ENCODE measurements around the gene KLHDC7B. TPM values are rescaled to one million over a fixed set of nuclear protein-coding genes. Genes with fewer than 3 reads are reported as not detected.

Gene KLHDC7B
- total and polyA plus RNA-seq, 10 of the 15 experiments (the other 5 are each of a cell fraction or from before 2014, with no cell fraction given) = 0.05 to 2.2 (median 0.93) TPM; not detected in 2

Other genes with a start within 250 kb of the KLHDC7B start
Only the 7 nearest of the 18 such genes appear.
- gene LMF2, start 38.2 kb upstream of the KLHDC7B start, total RNA-seq (2014; rRNA removed) = 32.2 and 34.9 TPM in 2 replicates
- 5.5 and 5.7 TPM in 2 replicates for gene LMF2, start 38.2 kb upstream of the KLHDC7B start, total RNA-seq (2014; rRNA removed; fragmentation: Illumina TruSeq; extraction: Trizol)
- gene LMF2, start 38.2 kb upstream of the KLHDC7B start, total RNA-seq (2021) = 54.7 and 57.5 TPM in 2 replicates
- gene LMF2, start 38.2 kb upstream of the KLHDC7B start, polyA plus RNA-seq (2011; rRNA removed) = 2.3 and 7.6 TPM in 2 replicates
- gene LMF2, start 38.2 kb upstream of the KLHDC7B start, polyA plus RNA-seq (2014; fragmentation: Illumina TruSeq; extraction: Trizol) = 0.44 and 3.4 TPM in 2 replicates
- gene LMF2, start 38.2 kb upstream of the KLHDC7B start, polyA plus RNA-seq (2014; fragmentation: Nextera tagmentation; extraction: Ambion mirVana) = under 1 TPM; 0.08 to 0.55 TPM
- gene LMF2, start 38.2 kb upstream of the KLHDC7B start, polyA plus RNA-seq (2014; rRNA removed) = 49.4 and 61.2 TPM in 2 replicates
- 10 to 100 TPM; 36.2 to 39.5 TPM for gene LMF2, start 38.2 kb upstream of the KLHDC7B start, polyA plus RNA-seq (2016; fragmentation: Nextera tagmentation; extraction: Ambion mirVana)
- 78.5 and 86.1 TPM in 2 replicates for gene NCAPH2, start 37.7 kb upstream of the KLHDC7B start, total RNA-seq (2014; rRNA removed)
- gene NCAPH2, start 37.7 kb upstream of the KLHDC7B start, total RNA-seq (2014; rRNA removed; fragmentation: Illumina TruSeq; extraction: Trizol) = 33.9 and 39.4 TPM in 2 replicates
- 99.8 and 110 TPM in 2 replicates for gene NCAPH2, start 37.7 kb upstream of the KLHDC7B start, total RNA-seq (2021)
- 18.4 and 31.9 TPM in 2 replicates for gene NCAPH2, start 37.7 kb upstream of the KLHDC7B start, polyA plus RNA-seq (2011; rRNA removed)
- 22.7 and 36.9 TPM in 2 replicates for gene NCAPH2, start 37.7 kb upstream of the KLHDC7B start, polyA plus RNA-seq (2014; fragmentation: Illumina TruSeq; extraction: Trizol)
- 10 to 100 TPM in 1 of 2 experiments, 1 to 10 TPM in 1; 5.0 to 16.9 TPM for gene NCAPH2, start 37.7 kb upstream of the KLHDC7B start, polyA plus RNA-seq (2014; fragmentation: Nextera tagmentation; extraction: Ambion mirVana)
- 80.3 and 84.2 TPM in 2 replicates for gene NCAPH2, start 37.7 kb upstream of the KLHDC7B start, polyA plus RNA-seq (2014; rRNA removed)
- gene NCAPH2, start 37.7 kb upstream of the KLHDC7B start, polyA plus RNA-seq (2016; fragmentation: Nextera tagmentation; extraction: Ambion mirVana) = 10 to 100 TPM; 81.7 to 85.8 TPM
- 2.8 and 4.4 TPM in 2 replicates for gene SCO2, start 20.3 kb upstream of the KLHDC7B start, total RNA-seq (2014; rRNA removed)
- gene SCO2, start 20.3 kb upstream of the KLHDC7B start, total RNA-seq (2014; rRNA removed; fragmentation: Illumina TruSeq; extraction: Trizol) = 0.32 and 0.36 TPM in 2 replicates
- 6.4 and 16.0 TPM in 2 replicates for gene SCO2, start 20.3 kb upstream of the KLHDC7B start, total RNA-seq (2021)
- 2.0 and 2.2 TPM in 2 replicates for gene SCO2, start 20.3 kb upstream of the KLHDC7B start, polyA plus RNA-seq (2011; rRNA removed)
- 0.18 TPM in 1 of 2 replicates, not detected in the other for gene SCO2, start 20.3 kb upstream of the KLHDC7B start, polyA plus RNA-seq (2014; fragmentation: Illumina TruSeq; extraction: Trizol)
- gene SCO2, start 20.3 kb upstream of the KLHDC7B start, polyA plus RNA-seq (2014; fragmentation: Nextera tagmentation; extraction: Ambion mirVana) = 1 to 10 TPM in 1 of 2 experiments, not detected in 1; 1.0 TPM
- gene SCO2, start 20.3 kb upstream of the KLHDC7B start, polyA plus RNA-seq (2014; rRNA removed) = 2.4 and 7.1 TPM in 2 replicates
- 10 to 100 TPM; 14.0 to 16.0 TPM for gene SCO2, start 20.3 kb upstream of the KLHDC7B start, polyA plus RNA-seq (2016; fragmentation: Nextera tagmentation; extraction: Ambion mirVana)
- gene TYMP, start 15.9 kb upstream of the KLHDC7B start, total RNA-seq (2014; rRNA removed) = 39.8 and 40.8 TPM in 2 replicates
- 8.9 and 9.8 TPM in 2 replicates for gene TYMP, start 15.9 kb upstream of the KLHDC7B start, total RNA-seq (2014; rRNA removed; fragmentation: Illumina TruSeq; extraction: Trizol)
- 53.2 and 53.9 TPM in 2 replicates for gene TYMP, start 15.9 kb upstream of the KLHDC7B start, total RNA-seq (2021)
- gene TYMP, start 15.9 kb upstream of the KLHDC7B start, polyA plus RNA-seq (2011; rRNA removed) = 8.8 and 21.0 TPM in 2 replicates
- gene TYMP, start 15.9 kb upstream of the KLHDC7B start, polyA plus RNA-seq (2014; fragmentation: Illumina TruSeq; extraction: Trizol) = 3.0 and 5.6 TPM in 2 replicates
- gene TYMP, start 15.9 kb upstream of the KLHDC7B start, polyA plus RNA-seq (2014; fragmentation: Nextera tagmentation; extraction: Ambion mirVana) = under 1 TPM; 0.42 to 0.91 TPM
- gene TYMP, start 15.9 kb upstream of the KLHDC7B start, polyA plus RNA-seq (2014; rRNA removed) = 55.7 and 57.8 TPM in 2 replicates
- 10 to 100 TPM; 28.3 to 37.7 TPM for gene TYMP, start 15.9 kb upstream of the KLHDC7B start, polyA plus RNA-seq (2016; fragmentation: Nextera tagmentation; extraction: Ambion mirVana)
- not detected in 2 replicates for gene SYCE3, start 17.0 kb downstream of the KLHDC7B start, total RNA-seq (2014; rRNA removed)
- 0.76 TPM in 1 of 2 replicates, not detected in the other for gene SYCE3, start 17.0 kb downstream of the KLHDC7B start, total RNA-seq (2014; rRNA removed; fragmentation: Illumina TruSeq; extraction: Trizol)
- gene SYCE3, start 17.0 kb downstream of the KLHDC7B start, total RNA-seq (2021) = not detected in 2 replicates
- gene SYCE3, start 17.0 kb downstream of the KLHDC7B start, polyA plus RNA-seq (2011; rRNA removed) = 0.79 and 1.1 TPM in 2 replicates
- 0.38 TPM in 1 of 2 replicates, not detected in the other for gene SYCE3, start 17.0 kb downstream of the KLHDC7B start, polyA plus RNA-seq (2014; fragmentation: Illumina TruSeq; extraction: Trizol)
- under 1 TPM; 0.76 to 0.91 TPM for gene SYCE3, start 17.0 kb downstream of the KLHDC7B start, polyA plus RNA-seq (2014; fragmentation: Nextera tagmentation; extraction: Ambion mirVana)
- gene SYCE3, start 17.0 kb downstream of the KLHDC7B start, polyA plus RNA-seq (2014; rRNA removed) = not detected in 2 replicates
- gene SYCE3, start 17.0 kb downstream of the KLHDC7B start, polyA plus RNA-seq (2016; fragmentation: Nextera tagmentation; extraction: Ambion mirVana) = under 1 TPM in 1 of 2 experiments, not detected in 1; 0.43 TPM
- gene CPT1B, start 32.5 kb downstream of the KLHDC7B start, total RNA-seq (2014; rRNA removed) = 28.3 and 28.9 TPM in 2 replicates
- gene CPT1B, start 32.5 kb downstream of the KLHDC7B start, total RNA-seq (2014; rRNA removed; fragmentation: Illumina TruSeq; extraction: Trizol) = 12.0 and 13.6 TPM in 2 replicates
- gene CPT1B, start 32.5 kb downstream of the KLHDC7B start, total RNA-seq (2021) = 37.0 and 40.8 TPM in 2 replicates
- 26.0 and 36.2 TPM in 2 replicates for gene CPT1B, start 32.5 kb downstream of the KLHDC7B start, polyA plus RNA-seq (2011; rRNA removed)
- gene CPT1B, start 32.5 kb downstream of the KLHDC7B start, polyA plus RNA-seq (2014; fragmentation: Illumina TruSeq; extraction: Trizol) = 21.0 and 24.5 TPM in 2 replicates
- gene CPT1B, start 32.5 kb downstream of the KLHDC7B start, polyA plus RNA-seq (2014; fragmentation: Nextera tagmentation; extraction: Ambion mirVana) = 1 to 10 TPM; 3.5 to 5.7 TPM
- gene CPT1B, start 32.5 kb downstream of the KLHDC7B start, polyA plus RNA-seq (2014; rRNA removed) = 51.1 and 54.0 TPM in 2 replicates
- gene CPT1B, start 32.5 kb downstream of the KLHDC7B start, polyA plus RNA-seq (2016; fragmentation: Nextera tagmentation; extraction: Ambion mirVana) = 10 to 100 TPM; 11.5 to 19.0 TPM
- gene CHKB, start 37.0 kb downstream of the KLHDC7B start, total RNA-seq (2014; rRNA removed) = 53.5 and 58.4 TPM in 2 replicates
- 36.4 and 37.9 TPM in 2 replicates for gene CHKB, start 37.0 kb downstream of the KLHDC7B start, total RNA-seq (2014; rRNA removed; fragmentation: Illumina TruSeq; extraction: Trizol)
- gene CHKB, start 37.0 kb downstream of the KLHDC7B start, total RNA-seq (2021) = 57.5 and 62.4 TPM in 2 replicates
- 46.7 and 56.3 TPM in 2 replicates for gene CHKB, start 37.0 kb downstream of the KLHDC7B start, polyA plus RNA-seq (2011; rRNA removed)
- gene CHKB, start 37.0 kb downstream of the KLHDC7B start, polyA plus RNA-seq (2014; fragmentation: Illumina TruSeq; extraction: Trizol) = 59.5 and 67.9 TPM in 2 replicates
- gene CHKB, start 37.0 kb downstream of the KLHDC7B start, polyA plus RNA-seq (2014; fragmentation: Nextera tagmentation; extraction: Ambion mirVana) = 10 to 100 TPM in 1 of 2 experiments, 1 to 10 TPM in 1; 10.0 to 20.6 TPM
- gene CHKB, start 37.0 kb downstream of the KLHDC7B start, polyA plus RNA-seq (2014; rRNA removed) = 85.9 and 93.9 TPM in 2 replicates
- 10 to 100 TPM; 39.0 to 57.6 TPM for gene CHKB, start 37.0 kb downstream of the KLHDC7B start, polyA plus RNA-seq (2016; fragmentation: Nextera tagmentation; extraction: Ambion mirVana)

Measured in GM12878 (cell line).